Activated naive CD8-positive, alpha-beta T cell treated with anti-CD3 and anti-CD28 coated beads, Interleukin-2, amount 10 ng/mL, durations not matched to agents 7 days and 5 days (primary cell): ENCODE measurements around the gene VTI1A. TPM values are rescaled to one million over a fixed set of nuclear protein-coding genes. Genes with fewer than 3 reads are reported as not detected.

ENCODE experiments used
- ATAC-seq: fragments of 150-1000 bp; cut with Tn5 transposase; one replicate; pipeline ENCODE4 v1.10.0; 2021; ENCODE audit warnings: low read depth, moderate library complexity
- POLR2A ChIA-PET: fragments of 350-600 bp; sonication (Branson Sonifier 250); formaldehyde crosslinking; loops from one replicate; lab custom pipeline; 2021; ENCODE audit warnings: antibody characterized with exemption; lab: Charles Lee
- DNase-seq: peaks from one replicate; pipeline ENCODE4 v3.0.0; 2021
- H3K27ac Mint-ChIP-seq: one replicate; pipeline ENCODE4 v1.8.0; 2022; ENCODE audit warnings: mild to moderate bottlenecking, mixed read lengths
- H3K27me3 Mint-ChIP-seq: one replicate; pipeline ENCODE4 v1.8.0; 2022; ENCODE audit warnings: mild to moderate bottlenecking, moderate library complexity, mixed read lengths
- H3K36me3 Mint-ChIP-seq: one replicate; pipeline ENCODE4 v1.8.0; 2021; ENCODE audit warnings: mild to moderate bottlenecking, mixed read lengths
- H3K4me1 Mint-ChIP-seq: one replicate; pipeline ENCODE4 v1.8.0; 2021; ENCODE audit warnings: mixed read lengths
- H3K4me3 Mint-ChIP-seq: one replicate; pipeline ENCODE4 v1.8.0; 2022; ENCODE audit warnings: mild to moderate bottlenecking, moderate library complexity, mixed read lengths
- H3K9me3 Mint-ChIP-seq: one replicate; pipeline ENCODE4 v1.8.0; 2021; ENCODE audit warnings: mixed read lengths
- total RNA-seq, 2 experiments: library from RNA; stranded (reverse); gene quantifications; one replicate each; pipeline ENCODE4 v1.2.3, GENCODE V29; 2021

The VTI1A gene
- total RNA-seq, 2 experiments from 2014 or later, result 43.2 to 45.1 TPM

- no peak overlapping the region for H3K4me3 Mint-ChIP-seq
- H3K36me3 Mint-ChIP-seq, result peaks cover 8% of the 10 kb centered on the region
- H3K9me3 Mint-ChIP-seq, result no peaks in the 10 kb centered on the region
- H3K27me3 Mint-ChIP-seq, result no peaks in the 10 kb centered on the region
- POLR2A ChIA-PET, result no interaction called here
- ATAC-seq (no peak), DNase-seq (no peak)
- no peak overlapping the region for H3K27ac Mint-ChIP-seq
- H3K4me1 Mint-ChIP-seq, result peaks cover 1% of the 10 kb centered on the region
These were observed 73.9 kb downstream of the VTI1A start for GRCh38 chr10:112520914-112521313.

- no peak for DNase-seq
- Mint-ChIP-seq H3K4me1 (peaks cover 3% of the 10 kb centered on the region), H3K27ac (no peak overlapping the region), H3K27me3 (no peaks in the 10 kb centered on the region), H3K4me3 (no peak overlapping the region), H3K36me3 (peaks cover 6% of the 10 kb centered on the region), H3K9me3 (no peaks in the 10 kb centered on the region)
- POLR2A ChIA-PET, result no interaction called here
- no peak for ATAC-seq
These were observed 77.6 kb downstream of the VTI1A start for GRCh38 chr10:112524641-112525040.

GRCh38 chr10:112525200-112525599, 78.2 kb downstream of the VTI1A start:
- Mint-ChIP-seq H3K9me3 (no peaks in the 10 kb centered on the region), H3K4me1 (peaks cover 3% of the 10 kb centered on the region), H3K4me3 (no peak overlapping the region), H3K36me3 (peaks cover 4% of the 10 kb centered on the region), H3K27ac (no peak overlapping the region), H3K27me3 (no peaks in the 10 kb centered on the region)
- ATAC-seq (no peak), DNase-seq (no peak)
- POLR2A ChIA-PET, result no interaction called here

- Mint-ChIP-seq H3K27me3 (no peaks in the 10 kb centered on the region), H3K36me3 (peaks cover 12% of the 10 kb centered on the region), H3K4me3 (no peak overlapping the region), H3K27ac (no peak overlapping the region), H3K4me1 (peaks cover 5% of the 10 kb centered on the region), H3K9me3 (peaks cover 2% of the 10 kb centered on the region)
- POLR2A ChIA-PET, result interaction anchor here (1.0 kb wide), 1 partner anchor 79 kb away, joined by 4 read pairs; the partner anchor contains the start of gene VTI1A
- DNase-seq (no peak), ATAC-seq (no peak)
These were observed 79.1 kb downstream of the VTI1A start for GRCh38 chr10:112526139-112526538.

- no peak overlapping the region for H3K4me3 Mint-ChIP-seq
- H3K27ac Mint-ChIP-seq, result no peak overlapping the region
- H3K27me3 Mint-ChIP-seq, result no peaks in the 10 kb centered on the region
- peaks cover 13% of the 10 kb centered on the region for H3K36me3 Mint-ChIP-seq
- POLR2A ChIA-PET, result interaction anchor here (1.0 kb wide), 1 partner anchor 80 kb away, joined by 4 read pairs; the partner anchor contains the start of gene VTI1A
- ATAC-seq (no peak), DNase-seq (no peak)
- peaks cover 13% of the 10 kb centered on the region for H3K4me1 Mint-ChIP-seq
- H3K9me3 Mint-ChIP-seq, result peaks cover 2% of the 10 kb centered on the region
These were observed 79.9 kb downstream of the VTI1A start for GRCh38 chr10:112526906-112527305.

GRCh38 chr10:112528235-112528634, 81.2 kb downstream of the VTI1A start:
- Mint-ChIP-seq H3K4me1 (peaks cover 19% of the 10 kb centered on the region), H3K27ac (no peak overlapping the region), H3K36me3 (peaks cover 13% of the 10 kb centered on the region), H3K4me3 (no peak overlapping the region), H3K9me3 (peaks cover 2% of the 10 kb centered on the region), H3K27me3 (no peaks in the 10 kb centered on the region)
- POLR2A ChIA-PET, result no interaction called here
- no peak for DNase-seq
- ATAC-seq, result no peak

- Mint-ChIP-seq H3K27ac (no peak overlapping the region), H3K9me3 (peaks cover 2% of the 10 kb centered on the region), H3K27me3 (no peaks in the 10 kb centered on the region), H3K4me1 (peaks cover 22% of the 10 kb centered on the region), H3K4me3 (peak overlapping the region; percentile 68), H3K36me3 (peaks cover 13% of the 10 kb centered on the region)
- ATAC-seq, result no peak
- DNase-seq, result no peak
- POLR2A ChIA-PET, result no interaction called here
These were observed 84.4 kb downstream of the VTI1A start for GRCh38 chr10:112531421-112531820.

GRCh38 chr10:112532189-112532588, 85.2 kb downstream of the VTI1A start:
- POLR2A ChIA-PET, result no interaction called here
- Mint-ChIP-seq H3K4me3 (peak overlapping the region; percentile 68), H3K9me3 (peaks cover 2% of the 10 kb centered on the region), H3K4me1 (peaks cover 22% of the 10 kb centered on the region), H3K27ac (peak overlapping the region; percentile 60), H3K27me3 (no peaks in the 10 kb centered on the region), H3K36me3 (peaks cover 13% of the 10 kb centered on the region)
- DNase-seq (no peak), ATAC-seq (peak; percentile 84)

- no peak for DNase-seq
- Mint-ChIP-seq H3K4me1 (peaks cover 22% of the 10 kb centered on the region), H3K27ac (no peak overlapping the region), H3K4me3 (no peak overlapping the region), H3K9me3 (peaks cover 2% of the 10 kb centered on the region), H3K27me3 (no peaks in the 10 kb centered on the region), H3K36me3 (peaks cover 14% of the 10 kb centered on the region)
- POLR2A ChIA-PET, result no interaction called here
- no peak for ATAC-seq
These were observed 85.9 kb downstream of the VTI1A start for GRCh38 chr10:112532956-112533355.

- ATAC-seq (no peak), DNase-seq (no peak)
- Mint-ChIP-seq H3K9me3 (peaks cover 2% of the 10 kb centered on the region), H3K27ac (no peak overlapping the region), H3K36me3 (peaks cover 16% of the 10 kb centered on the region), H3K27me3 (no peaks in the 10 kb centered on the region), H3K4me1 (peaks cover 22% of the 10 kb centered on the region), H3K4me3 (no peak overlapping the region)
- POLR2A ChIA-PET, result no interaction called here
These were observed 86.9 kb downstream of the VTI1A start for GRCh38 chr10:112533916-112534315.

- no peak for DNase-seq
- peaks cover 21% of the 10 kb centered on the region for H3K4me1 Mint-ChIP-seq
- H3K4me3 Mint-ChIP-seq, result peak overlapping the region; percentile 12
- ATAC-seq, result peak; percentile 41
- H3K27ac Mint-ChIP-seq, result peak overlapping the region; percentile 5
- no peaks in the 10 kb centered on the region for H3K27me3 Mint-ChIP-seq
- peaks cover under 1% of the 10 kb centered on the region for H3K9me3 Mint-ChIP-seq
- POLR2A ChIA-PET, result no interaction called here
- peaks cover 27% of the 10 kb centered on the region for H3K36me3 Mint-ChIP-seq
These were observed 88.5 kb downstream of the VTI1A start for GRCh38 chr10:112535531-112535951.

- ATAC-seq (no peak), DNase-seq (no peak)
- peaks cover 18% of the 10 kb centered on the region for H3K4me1 Mint-ChIP-seq
- POLR2A ChIA-PET, result no interaction called here
- no peaks in the 10 kb centered on the region for H3K9me3 Mint-ChIP-seq
- H3K4me3 Mint-ChIP-seq, result no peak overlapping the region
- H3K27ac Mint-ChIP-seq, result no peak overlapping the region
- H3K27me3 Mint-ChIP-seq, result no peaks in the 10 kb centered on the region
- H3K36me3 Mint-ChIP-seq, result peaks cover 20% of the 10 kb centered on the region
These were observed 89.6 kb downstream of the VTI1A start for GRCh38 chr10:112536663-112537062.

- POLR2A ChIA-PET, result no interaction called here
- Mint-ChIP-seq H3K27ac (no peak overlapping the region), H3K4me1 (peaks cover 9% of the 10 kb centered on the region), H3K9me3 (peaks cover 5% of the 10 kb centered on the region), H3K4me3 (no peak overlapping the region), H3K27me3 (no peaks in the 10 kb centered on the region), H3K36me3 (peaks cover 31% of the 10 kb centered on the region)
- DNase-seq (no peak), ATAC-seq (no peak)
These were observed 91.2 kb downstream of the VTI1A start for GRCh38 chr10:112538168-112538567.

GRCh38 chr10:112539340-112539739, 92.3 kb downstream of the VTI1A start:
- Mint-ChIP-seq H3K4me1 (peaks cover 6% of the 10 kb centered on the region), H3K9me3 (peaks cover 6% of the 10 kb centered on the region), H3K27ac (no peak overlapping the region), H3K36me3 (peaks cover 37% of the 10 kb centered on the region), H3K27me3 (no peaks in the 10 kb centered on the region), H3K4me3 (no peak overlapping the region)
- ATAC-seq, result no peak
- POLR2A ChIA-PET, result interaction anchor here (0.6 kb wide), 1 partner anchor 421 kb away, joined by 3 read pairs; no protein-coding TSS in a partner anchor
- DNase-seq, result no peak
